ENCODE results near the gene LSAMP.
"Not testable (repeated sequence)": the region's sequence is repeated elsewhere in the genome, so short reads cannot be mapped to it uniquely, and the experiment has no call there.

The LSAMP gene

GRCh38 chr3:115891006-115891636 lies 554.2 kb downstream of the LSAMP start:
- no peak for DNase-seq (ENCODE audit: low read depth in 3 of 3)

GRCh38 chr3:115890579-115890978 lies 554.7 kb downstream of the LSAMP start:
- DNase-seq (ENCODE audit: low read depth in 3 of 3), result no peak

GRCh38 chr3:115885621-115886020 lies 559.7 kb downstream of the LSAMP start:
- DNase-seq (ENCODE audit: low read depth in 3 of 3), result no peak

- DNase-seq (ENCODE audit: low read depth in 3 of 3), result no peak
Observed at GRCh38 chr3:115877615-115877899, 567.7 kb downstream of the LSAMP start.

- no peak for DNase-seq (ENCODE audit: low read depth in 3 of 3)
Observed at GRCh38 chr3:115876876-115877614, 568.2 kb downstream of the LSAMP start.

GRCh38 chr3:115875460-115875859 lies 569.8 kb downstream of the LSAMP start:
- no peak for DNase-seq (ENCODE audit: low read depth in 3 of 3)

- no peak for DNase-seq (ENCODE audit: low read depth in 3 of 3)
Observed at GRCh38 chr3:115871735-115872134, 573.6 kb downstream of the LSAMP start.

- no peak for DNase-seq (ENCODE audit: low read depth in 3 of 3)
Observed at GRCh38 chr3:115864911-115865310, 580.4 kb downstream of the LSAMP start.

GRCh38 chr3:115862849-115863248 lies 582.4 kb downstream of the LSAMP start:
- DNase-seq (ENCODE audit: low read depth in 3 of 3), result no peak

- DNase-seq (ENCODE audit: low read depth in 3 of 3), result no peak
Observed at GRCh38 chr3:115862099-115862498, 583.2 kb downstream of the LSAMP start.

GRCh38 chr3:115861166-115861733 lies 584.0 kb downstream of the LSAMP start:
- no peak for DNase-seq (ENCODE audit: low read depth in 3 of 3)

GRCh38 chr3:115860766-115861165 lies 584.5 kb downstream of the LSAMP start:
- no peak for DNase-seq (ENCODE audit: low read depth in 3 of 3)

- no peak for DNase-seq (ENCODE audit: low read depth in 3 of 3)
Observed at GRCh38 chr3:115859002-115859807, 586.1 kb downstream of the LSAMP start.

GRCh38 chr3:115857518-115858136 lies 587.7 kb downstream of the LSAMP start:
- no peak for DNase-seq (ENCODE audit: low read depth in 3 of 3)

GRCh38 chr3:115855911-115856310 lies 589.4 kb downstream of the LSAMP start:
- DNase-seq (ENCODE audit: low read depth in 3 of 3), result no peak

GRCh38 chr3:115853104-115853503 lies 592.2 kb downstream of the LSAMP start:
- DNase-seq (ENCODE audit: low read depth in 3 of 3), result no peak

- no peak for DNase-seq (ENCODE audit: low read depth in 3 of 3)
Observed at GRCh38 chr3:115852278-115852677, 593.0 kb downstream of the LSAMP start.

- DNase-seq (ENCODE audit: low read depth in 3 of 3), result no peak
Observed at GRCh38 chr3:115851571-115851970, 593.7 kb downstream of the LSAMP start.

- DNase-seq (ENCODE audit: low read depth in 3 of 3), result no peak
Observed at GRCh38 chr3:115848641-115849040, 596.6 kb downstream of the LSAMP start.

- no peak for DNase-seq (ENCODE audit: low read depth in 3 of 3)
Observed at GRCh38 chr3:115845986-115846385, 599.3 kb downstream of the LSAMP start.

GRCh38 chr3:115844729-115845128 lies 600.6 kb downstream of the LSAMP start:
- not testable (repeated sequence) for DNase-seq (ENCODE audit: low read depth in 3 of 3)

GRCh38 chr3:115843206-115843605 lies 602.1 kb downstream of the LSAMP start:
- DNase-seq (ENCODE audit: low read depth in 3 of 3), result no peak

Measured in stimulated activated CD4-positive, alpha-beta T cell treated with anti-CD3 and anti-CD28 coated beads, TNF-alpha, amount 100 ng/mL, for 24 hours (primary cell).